ENCODE results near the gene ICA1.
"Not testable (repeated sequence)": the region's sequence is repeated elsewhere in the genome, so short reads cannot be mapped to it uniquely, and the experiment has no call there.

The ICA1 gene

GRCh38 chr7:8261711-8262695, at the start of gene ICA1:
TSS of gene ICA1 (minus strand) at chr7:8262167. CDS start at chr7:8235926, 26,241 bp downstream.
- in situ Hi-C loops (cut with MboI; ENCODE audit: low sequenced_read_pairs) = no loop called here

GRCh38 chr7:8310876-8311275, 48.9 kb upstream of the ICA1 start:
- in situ Hi-C loops (cut with MboI; ENCODE audit: low sequenced_read_pairs) = no loop called here

- in situ Hi-C loops (cut with MboI; ENCODE audit: low sequenced_read_pairs) = no loop called here
Observed at GRCh38 chr7:8305625-8306388, 43.8 kb upstream of the ICA1 start.

- in situ Hi-C loops (cut with MboI; ENCODE audit: low sequenced_read_pairs) = no loop called here
Observed at GRCh38 chr7:8305104-8305503, 43.1 kb upstream of the ICA1 start.

GRCh38 chr7:8303904-8304528, 42.0 kb upstream of the ICA1 start:
- in situ Hi-C loops (cut with MboI; ENCODE audit: low sequenced_read_pairs) = no loop called here

GRCh38 chr7:8297023-8297422, 35.1 kb upstream of the ICA1 start:
- in situ Hi-C loops (cut with MboI; ENCODE audit: low sequenced_read_pairs) = not testable (repeated sequence)

GRCh38 chr7:8296362-8296659, 34.3 kb upstream of the ICA1 start:
- in situ Hi-C loops (cut with MboI; ENCODE audit: low sequenced_read_pairs) = no loop called here

- in situ Hi-C loops (cut with MboI; ENCODE audit: low sequenced_read_pairs) = no loop called here
Observed at GRCh38 chr7:8295638-8296361, 33.8 kb upstream of the ICA1 start.

GRCh38 chr7:8291397-8292141, 29.6 kb upstream of the ICA1 start:
- in situ Hi-C loops (cut with MboI; ENCODE audit: low sequenced_read_pairs) = no loop called here

GRCh38 chr7:8290645-8291308, 28.8 kb upstream of the ICA1 start:
- in situ Hi-C loops (cut with MboI; ENCODE audit: low sequenced_read_pairs) = no loop called here

- in situ Hi-C loops (cut with MboI; ENCODE audit: low sequenced_read_pairs) = no loop called here
Observed at GRCh38 chr7:8286118-8286517, 24.2 kb upstream of the ICA1 start.

- in situ Hi-C loops (cut with MboI; ENCODE audit: low sequenced_read_pairs) = no loop called here
Observed at GRCh38 chr7:8285155-8285554, 23.2 kb upstream of the ICA1 start.

GRCh38 chr7:8284606-8285005, 22.6 kb upstream of the ICA1 start:
- in situ Hi-C loops (cut with MboI; ENCODE audit: low sequenced_read_pairs) = no loop called here

- in situ Hi-C loops (cut with MboI; ENCODE audit: low sequenced_read_pairs) = no loop called here
Observed at GRCh38 chr7:8283968-8284367, 22.0 kb upstream of the ICA1 start.

GRCh38 chr7:8282871-8283270, 20.9 kb upstream of the ICA1 start:
- in situ Hi-C loops (cut with MboI; ENCODE audit: low sequenced_read_pairs) = no loop called here

GRCh38 chr7:8282162-8282561, 20.2 kb upstream of the ICA1 start:
- in situ Hi-C loops (cut with MboI; ENCODE audit: low sequenced_read_pairs) = no loop called here

GRCh38 chr7:8278183-8278582, 16.2 kb upstream of the ICA1 start:
- in situ Hi-C loops (cut with MboI; ENCODE audit: low sequenced_read_pairs) = no loop called here

- in situ Hi-C loops (cut with MboI; ENCODE audit: low sequenced_read_pairs) = no loop called here
Observed at GRCh38 chr7:8277394-8277982, 15.5 kb upstream of the ICA1 start.

- in situ Hi-C loops (cut with MboI; ENCODE audit: low sequenced_read_pairs) = no loop called here
Observed at GRCh38 chr7:8274589-8274988, 12.6 kb upstream of the ICA1 start.
